Suprapubic skin (tissue), 4 donors: Measurements from ENCODE around the gene FAM20B. TPM values are rescaled to one million over a fixed set of nuclear protein-coding genes. Genes with fewer than 3 reads are reported as not detected.

Experiments used
- DNase-seq, 2 donors: peaks; one replicate each; pipeline ENCODE4 v3.0.0-alpha.2; 2019; ENCODE audit warnings: low spot score in 2 of 2
- H3K27ac ChIP-seq: fragments of 200-600 bp; sonication (generic); one replicate; pipeline ENCODE4 v1.5.1; 2019
- H3K27me3 ChIP-seq: fragments of 200-600 bp; sonication (generic); one replicate; pipeline ENCODE4 v1.5.1; 2019
- H3K36me3 ChIP-seq: fragments of 200-600 bp; sonication (generic); one replicate; pipeline ENCODE4 v1.5.1; 2019
- H3K4me1 ChIP-seq: fragments of 200-600 bp; sonication (generic); one replicate; pipeline ENCODE4 v1.5.1; 2019
- H3K4me3 ChIP-seq: fragments of 200-600 bp; sonication (generic); one replicate; pipeline ENCODE4 v1.5.1; 2019; ENCODE audit warnings: mild to moderate bottlenecking
- H3K9me3 ChIP-seq: fragments of 200-600 bp; sonication (generic); one replicate; pipeline ENCODE4 v1.5.1; 2019
- CTCF ChIP-seq, 2 donors: fragments of 200-600 bp in 1 of 2; fragments of 450-650 bp in 1 of 2; sonication (generic) in 1 of 2; IDR thresholded peaks; one replicate each; pipeline ENCODE4 v1.5.1; 2016 to 2019; ENCODE audit warnings: antibody characterized with exemption in 2 of 2, mild to moderate bottlenecking in 1 of 2, moderate library complexity in 1 of 2
- EP300 ChIP-seq: sonication (generic); formaldehyde crosslinking; IDR thresholded peaks from one replicate; pipeline ENCODE4 v1.6.1; 2017; ENCODE audit warnings: antibody characterized with exemption
- POLR2A ChIP-seq, 2 donors: fragments of 450-650 bp; IDR thresholded peaks; one replicate each; pipeline ENCODE4 v1.6.1; 2017; ENCODE audit warnings: antibody characterized with exemption in 2 of 2, mild to moderate bottlenecking in 2 of 2, moderate library complexity in 2 of 2
- POLR2AphosphoS5 ChIP-seq, 3 donors: sonication (generic); formaldehyde crosslinking; IDR thresholded peaks; one replicate each; pipeline ENCODE4 v1.6.1; 2017; ENCODE audit warnings: antibody characterized with exemption in 3 of 3
- WGBS: methylation state at CpG from one replicate; pipeline ENCODE4 v1.1.5; 2018; 5-methylcytosine and 5-hydroxymethylcytosine counted together
- total RNA-seq, 4 donors: library from RNA; depleted of rRNA; stranded (reverse); fragments of >200 nt; gene quantifications; one replicate each; pipeline ENCODE4 v1.1.0, GENCODE V29; 2016

FAM20B gene
- total RNA-seq, 4 donors from 2014 or later = 18.1 to 30.6 (median 21.7) TPM

- TF ChIP-seq CTCF (IDR thresholded peaks at IDR 0.05) (no peak), POLR2A (IDR thresholded peaks at IDR 0.05) (no peak), POLR2AphosphoS5 (IDR thresholded peaks at IDR 0.05) (no peak), EP300 (no peak)
- WGBS = 87% methylated on average over 3 of the region's 3 CpGs
- Histone ChIP-seq H3K4me1 (peaks cover 51% of the 10 kb centered on the region), H3K27me3 (no peaks in the 10 kb centered on the region), H3K4me3 (no peak overlapping the region), H3K9me3 (no peaks in the 10 kb centered on the region), H3K27ac (no peak overlapping the region), H3K36me3 (no peaks in the 10 kb centered on the region)
- DNase-seq = no peak
Observed at GRCh38 chr1:179030683-179031082, 5.0 kb downstream of the FAM20B start.

GRCh38 chr1:179031284-179031683 lies 5.6 kb downstream of the FAM20B start:
- H3K4me1 ChIP-seq = peaks cover 51% of the 10 kb centered on the region
- H3K27me3 ChIP-seq = no peaks in the 10 kb centered on the region
- no peaks in the 10 kb centered on the region for H3K9me3 ChIP-seq
- no peaks in the 10 kb centered on the region for H3K36me3 ChIP-seq
- TF ChIP-seq POLR2AphosphoS5 (IDR thresholded peaks at IDR 0.05) (no peak), EP300 (no peak), CTCF (IDR thresholded peaks at IDR 0.05) (no peak), POLR2A (IDR thresholded peaks at IDR 0.05) (no peak)
- no peak for DNase-seq
- no peak overlapping the region for H3K4me3 ChIP-seq
- no peak overlapping the region for H3K27ac ChIP-seq
- 66% methylated on average over 3 of the region's 3 CpGs for WGBS

- no peak overlapping the region for H3K27ac ChIP-seq
- H3K36me3 ChIP-seq = no peaks in the 10 kb centered on the region
- no peak overlapping the region for H3K4me3 ChIP-seq
- no peaks in the 10 kb centered on the region for H3K27me3 ChIP-seq
- peaks cover 46% of the 10 kb centered on the region for H3K4me1 ChIP-seq
- no peaks in the 10 kb centered on the region for H3K9me3 ChIP-seq
- no peak for DNase-seq
- 13% methylated on average over 1 of the region's 1 CpG for WGBS
- no peak for TF ChIP-seq POLR2AphosphoS5 (IDR thresholded peaks at IDR 0.05)
- no peak for TF ChIP-seq CTCF (IDR thresholded peaks at IDR 0.05)
- no peak for TF ChIP-seq POLR2A (IDR thresholded peaks at IDR 0.05)
- TF ChIP-seq EP300 = no peak
Observed at GRCh38 chr1:179031855-179032513, 6.3 kb downstream of the FAM20B start.

- Histone ChIP-seq H3K27me3 (no peaks in the 10 kb centered on the region), H3K4me3 (no peak overlapping the region), H3K9me3 (no peaks in the 10 kb centered on the region), H3K27ac (no peak overlapping the region), H3K36me3 (no peaks in the 10 kb centered on the region), H3K4me1 (peaks cover 36% of the 10 kb centered on the region)
- DNase-seq = no peak
- TF ChIP-seq EP300 (no peak), POLR2A (IDR thresholded peaks at IDR 0.05) (no peak), CTCF (IDR thresholded peaks at IDR 0.05) (no peak), POLR2AphosphoS5 (IDR thresholded peaks at IDR 0.05) (no peak)
- 90% methylated on average over 1 of the region's 1 CpG for WGBS
Observed at GRCh38 chr1:179034720-179035119, 9.0 kb downstream of the FAM20B start.

- Histone ChIP-seq H3K27ac (no peak overlapping the region), H3K36me3 (no peaks in the 10 kb centered on the region), H3K4me3 (no peak overlapping the region), H3K4me1 (peaks cover 21% of the 10 kb centered on the region), H3K27me3 (no peaks in the 10 kb centered on the region), H3K9me3 (no peaks in the 10 kb centered on the region)
- no peak for TF ChIP-seq CTCF (IDR thresholded peaks at IDR 0.05)
- no peak for TF ChIP-seq POLR2A (IDR thresholded peaks at IDR 0.05)
- no peak for TF ChIP-seq POLR2AphosphoS5 (IDR thresholded peaks at IDR 0.05)
- TF ChIP-seq EP300 = no peak
- no peak for DNase-seq
- WGBS = 74% methylated on average over 2 of the region's 2 CpGs
Observed at GRCh38 chr1:179036844-179037465, 11.3 kb downstream of the FAM20B start.
